ENCODE results near the gene ACBD6. TPM values are rescaled to one million over a fixed set of nuclear protein-coding genes. Genes with fewer than 3 reads are reported as not detected.

The ACBD6 gene
- total and polyA plus RNA-seq, 2 experiments from 2014 or later: 75.7 to 88.8 TPM

- TF ChIP-seq REST (IDR thresholded peaks at IDR 0.05; ENCODE audit: unreplicated experiment) (no peak), EZH2phosphoT487 (IDR thresholded peaks at IDR 0.05; ENCODE audit: unreplicated experiment) (no peak)
Measured at GRCh38 chr1:180257486-180257885, 244.9 kb downstream of the ACBD6 start (continued).

GRCh38 chr1:180257028-180257386, 245.4 kb downstream of the ACBD6 start:
- no peaks in the 10 kb centered on the region for H3K4me1 ChIP-seq (ENCODE audit: insufficient read depth)

More at GRCh38 chr1:180257028-180257386, 245.4 kb downstream of the ACBD6 start:
- H3K4me3 Mint-ChIP-seq: no peak overlapping the region; the same call in 2 of the 3 replicates
- H3K4me2 ChIP-seq: no peak overlapping the region
- H4K20me1 ChIP-seq (replicated peaks; ENCODE audit: insufficient read depth): no peaks in the 10 kb centered on the region
- no peaks in the 10 kb centered on the region for H3K36me3 ChIP-seq (ENCODE audit: insufficient read depth)
- H3K9me2 ChIP-seq (ENCODE audit: insufficient read depth): no peaks in the 10 kb centered on the region
- H3K36me3 Mint-ChIP-seq (ENCODE audit: low read depth): no peaks in the 10 kb centered on the region; the same call in 2 of the 3 replicates
- no peaks in the 10 kb centered on the region for H3K79me2 ChIP-seq (replicated peaks; ENCODE audit: insufficient read depth)
- peaks cover 14% of the 10 kb centered on the region for H3K27me3 Mint-ChIP-seq (ENCODE audit: insufficient read depth, low read depth, poor library complexity)
- H3K4me3 ChIP-seq: no peak overlapping the region
- no peaks in the 10 kb centered on the region; the same call in 2 of the 3 replicates for H3K9me3 Mint-ChIP-seq
- TF ChIP-seq REST (IDR thresholded peaks at IDR 0.05; ENCODE audit: unreplicated experiment): no peak
- no peaks in the 10 kb centered on the region for H3F3A ChIP-seq (replicated peaks; ENCODE audit: low read depth)
- H3K27me3 ChIP-seq (ENCODE audit: insufficient read depth): no peaks in the 10 kb centered on the region
- no peak overlapping the region for H3K27ac ChIP-seq (ENCODE audit: low read depth)
- H3K4me1 Mint-ChIP-seq: peaks cover 37% of the 10 kb centered on the region
- no peak for ATAC-seq
- no peak overlapping the region for H2AFZ ChIP-seq
- H3K27ac Mint-ChIP-seq: no peak overlapping the region
- no peak for DNase-seq (ENCODE audit: low spot score)
